ENCODE results near the gene TNNC2.

- TF ChIP-seq EZH2 (IDR thresholded peaks at IDR 0.05; ENCODE audit: borderline replicate concordance, insufficient read depth, low read length, poor library complexity, severe bottlenecking) (no peak), EP300 (conservative IDR thresholded peaks at IDR 0.05; ENCODE audit: poor library complexity, severe bottlenecking) (no peak), CTCF (IDR thresholded peaks at IDR 0.05; ENCODE audit: poor library complexity, severe bottlenecking) (no peak), POLR2AphosphoS5 (IDR thresholded peaks at IDR 0.05) (no peak), REST (IDR thresholded peaks at IDR 0.05; ENCODE audit: borderline replicate concordance) (no peak), RAD21 (conservative IDR thresholded peaks at IDR 0.05) (no peak)
These were observed 24.4 kb upstream of the TNNC2 start for GRCh38 chr20:45851501-45851900.

Data from neural cell (in vitro differentiated cells).